ENCODE results near the gene CCNF.

CCNF gene

DNA sequence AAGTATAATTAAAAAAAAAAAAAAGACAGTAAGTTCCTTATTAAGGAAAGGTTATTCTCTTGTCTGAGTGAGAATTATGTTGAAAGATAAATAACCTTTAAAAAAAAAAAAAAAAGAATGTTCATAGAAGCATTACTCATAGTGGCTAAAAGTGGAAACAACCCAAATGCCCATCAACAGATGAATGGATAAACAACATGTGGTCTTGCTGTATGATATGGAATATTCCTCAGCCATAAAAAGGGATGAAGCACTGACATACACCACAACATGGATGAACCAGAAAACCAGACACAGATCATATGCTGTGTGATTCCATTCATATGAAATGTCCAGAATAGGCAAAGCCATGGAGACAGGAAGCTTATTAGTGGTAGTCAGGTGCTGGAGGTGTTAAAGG lies 9.2 kb upstream of the CCNF start:
- TF ChIP-seq, protein P1, sequence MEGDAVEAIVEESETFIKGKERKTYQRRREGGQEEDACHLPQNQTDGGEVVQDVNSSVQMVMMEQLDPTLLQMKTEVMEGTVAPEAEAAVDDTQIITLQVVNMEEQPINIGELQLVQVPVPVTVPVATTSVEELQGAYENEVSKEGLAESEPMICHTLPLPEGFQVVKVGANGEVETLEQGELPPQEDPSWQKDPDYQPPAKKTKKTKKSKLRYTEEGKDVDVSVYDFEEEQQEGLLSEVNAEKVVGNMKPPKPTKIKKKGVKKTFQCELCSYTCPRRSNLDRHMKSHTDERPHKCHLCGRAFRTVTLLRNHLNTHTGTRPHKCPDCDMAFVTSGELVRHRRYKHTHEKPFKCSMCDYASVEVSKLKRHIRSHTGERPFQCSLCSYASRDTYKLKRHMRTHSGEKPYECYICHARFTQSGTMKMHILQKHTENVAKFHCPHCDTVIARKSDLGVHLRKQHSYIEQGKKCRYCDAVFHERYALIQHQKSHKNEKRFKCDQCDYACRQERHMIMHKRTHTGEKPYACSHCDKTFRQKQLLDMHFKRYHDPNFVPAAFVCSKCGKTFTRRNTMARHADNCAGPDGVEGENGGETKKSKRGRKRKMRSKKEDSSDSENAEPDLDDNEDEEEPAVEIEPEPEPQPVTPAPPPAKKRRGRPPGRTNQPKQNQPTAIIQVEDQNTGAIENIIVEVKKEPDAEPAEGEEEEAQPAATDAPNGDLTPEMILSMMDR (IDR thresholded peaks at IDR 0.05; ENCODE audit: low read depth, low read length): no peak
- H3K4me3 ChIP-seq (replicated peaks in 1 of 2; ENCODE audit: low read depth in 2 of 2, low read length in 2 of 2): no peak overlapping the region
- DNase-seq (ENCODE audit: low read depth in 2 of 2): peak; percentile 13 to 36

DNA sequence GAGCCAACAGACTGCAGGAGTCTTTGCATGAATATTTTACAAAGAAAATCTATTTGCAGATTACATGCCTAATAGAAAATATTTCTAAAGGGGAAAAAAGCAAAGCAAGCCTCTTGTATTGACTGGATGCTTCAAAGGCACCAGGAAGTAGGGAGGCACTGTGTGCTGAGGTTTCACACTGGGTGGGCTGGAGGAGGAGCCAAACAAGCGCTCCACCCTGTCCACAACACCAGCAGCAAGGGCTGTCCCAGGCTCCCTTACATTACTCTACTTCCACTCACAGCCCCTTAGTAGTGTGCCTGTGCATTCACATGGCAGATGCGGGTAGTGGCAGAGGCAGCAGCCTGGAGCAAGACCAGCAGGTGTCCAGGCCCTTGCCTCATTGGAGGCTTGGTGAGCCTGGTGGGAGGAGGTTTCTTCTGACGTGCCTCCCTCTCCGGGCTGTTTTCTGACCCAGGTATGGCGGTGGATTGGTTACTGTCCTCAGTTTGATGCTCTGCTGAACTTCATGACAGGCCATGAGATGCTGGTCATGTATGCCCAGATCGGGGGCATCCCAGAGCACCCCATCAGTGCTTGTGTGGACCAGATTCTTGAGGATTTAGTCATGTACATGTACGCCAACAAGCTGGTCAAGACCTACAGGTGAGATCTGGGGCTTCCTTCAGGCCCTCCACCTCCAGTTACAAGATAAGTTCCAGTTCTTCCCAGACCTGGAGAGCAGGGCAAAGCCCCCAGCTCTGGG lies 7.0 kb upstream of the CCNF start:
- H3K4me3 ChIP-seq (replicated peaks in 1 of 2; ENCODE audit: low read depth in 2 of 2, low read length in 2 of 2): no peak overlapping the region
- TF ChIP-seq, protein P1 (IDR thresholded peaks at IDR 0.05; ENCODE audit: low read depth, low read length): no peak
- no peak for DNase-seq (ENCODE audit: low read depth in 2 of 2)

DNA sequence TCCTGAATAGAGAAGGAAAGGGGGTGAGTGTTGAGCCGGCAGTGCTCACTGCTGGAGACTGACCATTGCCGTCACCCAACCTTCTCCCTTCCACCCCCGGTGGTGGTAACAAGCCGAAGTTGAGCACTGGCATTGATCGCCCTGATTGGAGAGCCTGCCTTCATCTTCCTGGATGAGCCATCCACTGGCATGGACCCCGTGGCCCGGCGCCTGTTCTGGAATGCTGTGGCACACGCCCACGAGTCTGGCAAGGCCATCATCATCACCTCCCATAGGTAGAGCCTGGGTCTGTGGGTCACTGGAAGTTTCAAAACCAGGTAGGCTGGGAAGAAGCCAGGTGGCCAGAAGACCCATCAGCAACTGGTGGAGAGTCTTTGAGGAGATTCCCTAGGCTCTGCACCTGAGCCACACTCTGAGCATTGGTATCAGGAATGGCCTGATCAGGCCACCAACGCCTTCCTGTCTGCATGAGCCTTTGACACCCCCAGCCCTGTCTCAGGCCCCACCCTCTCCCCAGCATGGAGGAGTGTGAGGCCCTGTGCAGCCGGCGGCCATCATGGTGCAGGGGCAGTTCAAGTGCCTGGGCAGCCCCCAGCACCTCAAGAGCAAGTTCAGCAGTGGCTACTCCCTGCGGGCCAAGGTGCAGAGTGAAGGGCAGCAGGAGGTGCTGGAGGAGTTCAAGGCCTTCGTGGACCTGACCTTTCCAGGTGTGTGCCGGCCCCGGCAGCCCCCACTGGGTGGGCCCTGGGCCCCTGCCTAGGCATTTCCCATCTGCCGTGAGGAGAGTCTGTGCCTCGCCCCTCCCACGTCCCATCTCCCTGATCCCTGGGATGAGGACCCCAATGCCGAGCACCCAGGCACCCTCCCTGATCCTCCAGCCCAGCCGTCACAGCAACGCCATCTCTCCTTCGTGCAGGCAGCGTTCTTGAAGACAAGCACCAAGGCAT lies 4.9 kb upstream of the CCNF start:
- no peak for DNase-seq (ENCODE audit: low read depth in 2 of 2)
- no peak overlapping the region for H3K4me3 ChIP-seq (replicated peaks in 1 of 2; ENCODE audit: low read depth in 2 of 2, low read length in 2 of 2)
- TF ChIP-seq, protein P1 (IDR thresholded peaks at IDR 0.05; ENCODE audit: low read depth, low read length): no peak

DNA sequence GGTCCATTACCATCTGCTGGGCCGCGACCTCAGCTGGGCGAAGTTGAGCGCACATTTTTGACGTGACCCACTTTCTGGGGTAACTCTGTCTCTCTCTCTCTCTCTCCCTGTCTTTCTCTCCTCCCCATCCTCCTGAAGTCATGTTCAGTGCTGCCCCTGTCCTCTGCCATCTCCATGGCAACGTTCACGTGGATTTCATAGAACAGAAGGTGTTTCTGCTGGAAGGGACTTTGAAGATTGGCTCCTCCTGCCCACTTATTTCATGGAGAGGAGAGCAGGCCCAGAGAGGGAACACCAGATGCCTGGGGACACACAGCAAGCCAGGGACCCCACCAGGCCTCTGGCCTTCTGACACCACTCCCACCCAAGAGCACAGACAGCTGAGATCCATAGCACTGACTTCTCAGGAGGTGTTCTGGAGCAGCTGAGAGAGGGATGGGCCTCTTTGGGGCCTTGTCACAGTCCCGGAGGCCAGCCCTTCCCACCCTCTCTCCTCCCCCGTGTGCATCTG lies 4.2 kb upstream of the CCNF start:
- DNase-seq (ENCODE audit: low read depth in 2 of 2): no peak
- TF ChIP-seq, protein P1 (IDR thresholded peaks at IDR 0.05; ENCODE audit: low read depth, low read length): no peak
- H3K4me3 ChIP-seq (replicated peaks in 1 of 2; ENCODE audit: low read depth in 2 of 2, low read length in 2 of 2): no peak overlapping the region

DNA sequence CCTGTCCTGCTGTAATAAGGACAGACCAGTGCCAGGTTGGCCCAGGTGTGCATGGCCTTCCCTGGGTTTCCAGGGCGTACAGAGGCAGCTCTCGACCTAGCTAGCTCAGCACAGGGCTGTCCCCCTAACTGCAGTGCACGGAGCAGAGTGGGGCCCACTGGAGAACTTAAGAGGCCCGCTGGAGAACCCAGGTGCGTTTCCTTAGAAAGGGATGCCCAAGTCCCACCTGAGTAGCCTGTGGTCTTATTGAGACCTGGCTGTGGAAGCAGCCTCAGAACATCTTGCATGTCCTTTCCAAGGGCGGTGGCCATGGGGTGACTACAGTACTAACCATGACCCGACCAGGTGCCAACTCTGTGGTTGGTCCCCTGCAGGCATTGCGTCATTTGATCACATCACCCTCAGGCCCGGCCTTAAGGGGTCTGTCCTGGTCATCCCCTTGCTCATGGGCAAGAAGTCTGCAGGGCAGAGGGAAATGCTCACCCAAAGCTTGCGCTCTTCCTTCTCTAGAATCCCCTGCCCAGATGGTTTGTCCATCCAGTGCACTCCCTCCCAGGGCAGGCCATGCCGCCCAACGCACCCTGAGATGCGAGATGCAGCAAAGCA lies 3.3 kb upstream of the CCNF start:
- TF ChIP-seq, protein P1 (IDR thresholded peaks at IDR 0.05; ENCODE audit: low read depth, low read length): no peak
- H3K4me3 ChIP-seq (replicated peaks in 1 of 2; ENCODE audit: low read depth in 2 of 2, low read length in 2 of 2): no peak overlapping the region

DNA sequence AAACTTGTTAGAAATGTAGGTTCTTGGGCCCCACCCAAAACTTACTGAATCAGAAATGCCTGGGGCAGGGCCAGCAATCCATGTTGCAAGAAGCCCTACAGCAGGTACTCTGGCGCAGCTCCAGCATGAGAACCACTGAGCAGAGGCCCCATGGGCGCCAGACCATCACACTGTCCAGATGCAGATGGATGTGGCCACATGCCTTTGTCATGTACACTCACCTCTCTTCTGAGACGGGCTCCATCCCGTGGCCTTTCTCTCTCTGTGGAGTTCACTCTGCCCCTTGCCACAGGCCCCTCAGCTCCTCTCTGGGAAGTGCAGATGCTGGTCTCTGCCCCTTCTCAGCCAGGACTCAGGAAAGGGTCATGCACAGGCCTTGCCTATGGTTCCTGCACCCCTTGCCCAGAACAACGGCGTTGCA lies 2.3 kb upstream of the CCNF start:
- DNase-seq (ENCODE audit: low read depth in 2 of 2): no peak
- TF ChIP-seq, protein P1 (IDR thresholded peaks at IDR 0.05; ENCODE audit: low read depth, low read length): no peak
- H3K4me3 ChIP-seq (replicated peaks in 1 of 2; ENCODE audit: low read depth in 2 of 2, low read length in 2 of 2): no peak overlapping the region

More for the DNA sequence above, 3.3 kb upstream of the CCNF start:
- no peak for DNase-seq (ENCODE audit: low read depth in 2 of 2)
